H1 (cell line): Measurements from ENCODE around the gene PPM1N. TPM values are rescaled to one million over a fixed set of nuclear protein-coding genes. Genes with fewer than 3 reads are reported as not detected.

Experiments used
- SP1 ChIP-seq: IDR thresholded peaks from 2 replicates; pipeline ENCODE4 v1.6.1; 2011; ENCODE audit warnings: low read depth, low read length
- polyA plus RNA-seq, 7 experiments: library from polyadenylated mRNA; depleted of rRNA in 3 of 7; stranded (reverse) in 5 of 7; unstranded in 2 of 7; fragments of >200 nt in 5 of 7; fragments of 200-250 nt in 2 of 7; gene quantifications; 1 replicate in 5 of 7; 2 replicates in 1 of 7; 4 replicates in 1 of 7; pipeline versions ENCODE4 v1.2.1 to v1.2.3, GENCODE V29; 2011 to 2013; ENCODE audit warnings: missing spikeins in 2 of 7, mixed read lengths in 2 of 7
- total RNA-seq: library from RNA; stranded (reverse); fragmentation: NEBNext Ultra II Directional; extraction: Animal tissue kit (Norgen Biotek cat#: 25700); gene quantifications from 2 replicates; pipeline ENCODE4 v1.2.1, GENCODE V29; 2021

Gene PPM1N
- total and polyA plus RNA-seq, 2 of the 8 experiments (the other 6 are each of a cell fraction or from before 2014, with no cell fraction given): 12.2 to 14.4 TPM

- no peak for TF ChIP-seq SP1
Measured at GRCh38 chr19:45503909-45504308, 5.7 kb downstream of the PPM1N start (continued).
